ENCODE measurements around the gene BDKRB2. TPM values are rescaled to one million over a fixed set of nuclear protein-coding genes. Genes with fewer than 3 reads are reported as not detected.

Gene BDKRB2
- total and polyA plus RNA-seq, 2 of the 4 experiments (the other 2 are of a cell fraction), result 60.9 to 73.1 TPM

DNA sequence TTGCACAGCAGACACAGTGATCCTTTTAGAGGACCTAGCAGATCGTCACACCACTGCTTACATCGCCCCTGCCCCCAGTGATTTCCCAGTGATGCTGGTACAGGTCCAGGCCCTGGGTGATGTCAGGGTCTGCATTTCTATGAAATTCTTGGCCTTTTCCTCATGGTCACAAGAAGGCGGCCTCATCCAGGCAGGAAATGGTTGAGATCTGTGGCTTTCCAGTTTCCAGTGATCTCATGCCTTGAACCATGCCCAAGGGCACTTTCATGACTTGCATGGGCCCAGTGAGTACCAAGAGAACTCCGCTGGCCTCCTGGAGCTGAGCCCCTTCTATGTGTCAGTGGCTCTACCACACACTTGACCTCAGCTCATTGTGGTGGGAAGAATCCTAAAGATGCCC, 41.9 kb upstream of the BDKRB2 start:
- no peak overlapping the region for H3K4me2 ChIP-seq (ENCODE audit: low read depth, low read length)
- TF ChIP-seq BHLHE40 (IDR thresholded peaks at IDR 0.05; ENCODE audit: low read depth, low read length), result no peak
- no peak for TF ChIP-seq NFE2L2 (IDR thresholded peaks at IDR 0.05; ENCODE audit: low read depth, low read length)
- TF ChIP-seq, protein P1, sequence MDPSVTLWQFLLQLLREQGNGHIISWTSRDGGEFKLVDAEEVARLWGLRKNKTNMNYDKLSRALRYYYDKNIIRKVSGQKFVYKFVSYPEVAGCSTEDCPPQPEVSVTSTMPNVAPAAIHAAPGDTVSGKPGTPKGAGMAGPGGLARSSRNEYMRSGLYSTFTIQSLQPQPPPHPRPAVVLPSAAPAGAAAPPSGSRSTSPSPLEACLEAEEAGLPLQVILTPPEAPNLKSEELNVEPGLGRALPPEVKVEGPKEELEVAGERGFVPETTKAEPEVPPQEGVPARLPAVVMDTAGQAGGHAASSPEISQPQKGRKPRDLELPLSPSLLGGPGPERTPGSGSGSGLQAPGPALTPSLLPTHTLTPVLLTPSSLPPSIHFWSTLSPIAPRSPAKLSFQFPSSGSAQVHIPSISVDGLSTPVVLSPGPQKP (IDR thresholded peaks at IDR 0.05; ENCODE audit: borderline replicate concordance, low read depth, low read length), result no peak
- TF ChIP-seq CEBPB (IDR thresholded peaks at IDR 0.05; ENCODE audit: low read depth, low read length), result no peak
- TF ChIP-seq CHD1 (IDR thresholded peaks at IDR 0.05; ENCODE audit: low read depth, low read length), result no peak
- no peak for TF ChIP-seq RFX5 (IDR thresholded peaks at IDR 0.05; ENCODE audit: low read depth, low read length)
- no peak for TF ChIP-seq SMC3 (IDR thresholded peaks at IDR 0.05; ENCODE audit: low read depth, low read length)
- TF ChIP-seq RCOR1 (IDR thresholded peaks at IDR 0.05; ENCODE audit: insufficient replicate concordance, low read length), result no peak
- TF ChIP-seq MXI1 (IDR thresholded peaks at IDR 0.05; ENCODE audit: borderline replicate concordance, low read depth, low read length), result no peak
- TF ChIP-seq FOS (IDR thresholded peaks at IDR 0.05; ENCODE audit: low read depth, low read length), result no peak
- no peak for TF ChIP-seq RAD21 (IDR thresholded peaks at IDR 0.05; ENCODE audit: low read length)
- no peak for TF ChIP-seq MAZ (IDR thresholded peaks at IDR 0.05; ENCODE audit: borderline replicate concordance, low read depth, low read length)
- TF ChIP-seq POLR2A (IDR thresholded peaks at IDR 0.05; ENCODE audit: low read depth, low read length), result no peak
- TF ChIP-seq MAFK (IDR thresholded peaks at IDR 0.05; ENCODE audit: low read depth, low read length), result no peak
- TF ChIP-seq, protein P2, sequence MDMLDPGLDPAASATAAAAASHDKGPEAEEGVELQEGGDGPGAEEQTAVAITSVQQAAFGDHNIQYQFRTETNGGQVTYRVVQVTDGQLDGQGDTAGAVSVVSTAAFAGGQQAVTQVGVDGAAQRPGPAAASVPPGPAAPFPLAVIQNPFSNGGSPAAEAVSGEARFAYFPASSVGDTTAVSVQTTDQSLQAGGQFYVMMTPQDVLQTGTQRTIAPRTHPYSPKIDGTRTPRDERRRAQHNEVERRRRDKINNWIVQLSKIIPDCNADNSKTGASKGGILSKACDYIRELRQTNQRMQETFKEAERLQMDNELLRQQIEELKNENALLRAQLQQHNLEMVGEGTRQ (IDR thresholded peaks at IDR 0.05; ENCODE audit: low read depth, low read length), result no peak
- TF ChIP-seq, protein P3, sequence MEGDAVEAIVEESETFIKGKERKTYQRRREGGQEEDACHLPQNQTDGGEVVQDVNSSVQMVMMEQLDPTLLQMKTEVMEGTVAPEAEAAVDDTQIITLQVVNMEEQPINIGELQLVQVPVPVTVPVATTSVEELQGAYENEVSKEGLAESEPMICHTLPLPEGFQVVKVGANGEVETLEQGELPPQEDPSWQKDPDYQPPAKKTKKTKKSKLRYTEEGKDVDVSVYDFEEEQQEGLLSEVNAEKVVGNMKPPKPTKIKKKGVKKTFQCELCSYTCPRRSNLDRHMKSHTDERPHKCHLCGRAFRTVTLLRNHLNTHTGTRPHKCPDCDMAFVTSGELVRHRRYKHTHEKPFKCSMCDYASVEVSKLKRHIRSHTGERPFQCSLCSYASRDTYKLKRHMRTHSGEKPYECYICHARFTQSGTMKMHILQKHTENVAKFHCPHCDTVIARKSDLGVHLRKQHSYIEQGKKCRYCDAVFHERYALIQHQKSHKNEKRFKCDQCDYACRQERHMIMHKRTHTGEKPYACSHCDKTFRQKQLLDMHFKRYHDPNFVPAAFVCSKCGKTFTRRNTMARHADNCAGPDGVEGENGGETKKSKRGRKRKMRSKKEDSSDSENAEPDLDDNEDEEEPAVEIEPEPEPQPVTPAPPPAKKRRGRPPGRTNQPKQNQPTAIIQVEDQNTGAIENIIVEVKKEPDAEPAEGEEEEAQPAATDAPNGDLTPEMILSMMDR (conservative IDR thresholded peaks at IDR 0.05; ENCODE audit: low read depth, low read length), result no peak
- no TSS peak for BruUV-seq (replicated peaks)
- peak overlapping the region; percentile 64; the same call in 2 of the 3 replicates for H2BK15ac ChIP-seq (ENCODE audit: low read depth, low read length)
- peak overlapping the region; percentile 94 for H3K18ac ChIP-seq (ENCODE audit: low read depth, low read length)
- H4K20me1 ChIP-seq (ENCODE audit: insufficient read depth, low read length), result no peaks in the 10 kb centered on the region
- DNase-seq, result peak; percentile 75
- peak overlapping the region; percentile 82 for H3K4ac ChIP-seq (ENCODE audit: low read depth, low read length)
- H2BK120ac ChIP-seq (ENCODE audit: low read depth, low read length), result peak overlapping the region; percentile 81
- H2AK9ac ChIP-seq (replicated peaks; ENCODE audit: low read depth, low read length, poor library complexity), result no peak overlapping the region
- POLR2A ChIA-PET (ENCODE audit: unreplicated experiment), result no interaction called here
- H2BK20ac ChIP-seq (ENCODE audit: low read depth, low read length), result peak overlapping the region; percentile 86
- H3K4me3 ChIP-seq (ENCODE audit: insufficient read depth, low read depth, low read length), result no peak overlapping the region
- no peak overlapping the region for H3K27ac ChIP-seq (ENCODE audit: insufficient read depth, low read length)
- no peak overlapping the region for H3K9ac ChIP-seq (ENCODE audit: low read depth, low read length)
- WGBS, 2 experiments (ENCODE audit: extremely low coverage in 2 of 2, insufficient read length in 1 of 2), result 92% methylated on average over 2 of the region's 4 CpGs; no CpG with 5 or more reads in 1 of the 2 experiments
- H3K27me3 ChIP-seq (ENCODE audit: control insufficient read depth, insufficient read depth, low read length), result no peaks in the 10 kb centered on the region
- no peaks in the 10 kb centered on the region for H3K9me3 ChIP-seq (ENCODE audit: control insufficient read depth, insufficient read depth, low read length)
- ATAC-seq (ENCODE audit: low read depth), result no peak
- no peak overlapping the region for H2AFZ ChIP-seq (replicated peaks; ENCODE audit: low read length, poor library complexity)
- H3K23ac ChIP-seq (ENCODE audit: low read depth, low read length), result no peak overlapping the region; the same call in 1 of the 2 replicates
- no peak overlapping the region for H3K56ac ChIP-seq (ENCODE audit: extremely low read depth, insufficient read depth, low read length)
- peak overlapping the region; percentile 87 for H2AK5ac ChIP-seq (ENCODE audit: low read depth, low read length)
- H3K79me1 ChIP-seq (ENCODE audit: low read depth in 1 of 2, low read length in 2 of 2), result no peaks in the 10 kb centered on the region; a peak in 1 of 4 replicates
- no peaks in the 10 kb centered on the region for H3K36me3 ChIP-seq (ENCODE audit: control insufficient read depth, insufficient read depth, low read length)
- peak overlapping the region; percentile 67 for H3K14ac ChIP-seq (replicated peaks; ENCODE audit: low read depth, low read length)
- CTCF ChIA-PET, result interaction anchor here (1.1 kb wide), 1 partner anchor 42 kb away, joined by 7 read pairs; the partner anchor contains the start of gene BDKRB2
- peaks cover 46% of the 10 kb centered on the region for H3K4me1 ChIP-seq (ENCODE audit: control insufficient read depth, insufficient read depth, low read length)
- in situ Hi-C loops (cut with MboI; ENCODE audit: low sequenced_read_pairs) (no loop called here), intact Hi-C loops (cut with micrococcal nuclease) (no loop called here), dilution Hi-C loops (cut with HindIII; ENCODE audit: low sequenced_read_pairs, unreplicated experiment) (no loop called here)
- peak overlapping the region; percentile 14 for H2BK5ac ChIP-seq (ENCODE audit: low read depth, low read length, poor library complexity, severe bottlenecking)
- H4K8ac ChIP-seq (ENCODE audit: low read depth in 2 of 2, low read length in 2 of 2), result peak overlapping the region; percentile 41 to 76; a peak in 3 of 4 replicates
- H3K9me1 ChIP-seq (ENCODE audit: insufficient read depth, low read length), result peaks cover 33% of the 10 kb centered on the region
- H4K5ac ChIP-seq (ENCODE audit: low read depth, low read length), result peak overlapping the region; percentile 62
- peak overlapping the region; percentile 86 for H4K91ac ChIP-seq (ENCODE audit: insufficient read depth, low read depth, low read length)

All from IMR-90 (cell line).